ENCODE data around the gene USP21.

Gene USP21

GRCh38 chr1:161122967-161123366 lies 36.3 kb upstream of the USP21 start:
- DNase-seq (ENCODE audit: low spot score in 2 of 2): no peak
- Mint-ChIP-seq H3K4me3 (no peak overlapping the region), H3K27me3 (no peaks in the 10 kb centered on the region)

GRCh38 chr1:161127649-161128048 lies 31.7 kb upstream of the USP21 start:
- DNase-seq (ENCODE audit: low spot score in 2 of 2): no peak
- Mint-ChIP-seq H3K9me3 (no peaks in the 10 kb centered on the region), H3K4me1 (peaks cover 51% of the 10 kb centered on the region), H3K27me3 (no peaks in the 10 kb centered on the region), H3K4me3 (no peak overlapping the region), H3K27ac (ENCODE audit: low read depth) (peak overlapping the region; percentile 61), H3K36me3 (ENCODE audit: insufficient read depth) (peaks cover 38% of the 10 kb centered on the region)
- ATAC-seq (replicated peaks; ENCODE audit: extremely low read depth, poor library complexity, severe bottlenecking): no peak

More at GRCh38 chr1:161122967-161123366, 36.3 kb upstream of the USP21 start:
- ATAC-seq (replicated peaks; ENCODE audit: extremely low read depth, poor library complexity, severe bottlenecking): no peak
- Mint-ChIP-seq H3K4me1 (peaks cover 45% of the 10 kb centered on the region), H3K9me3 (no peaks in the 10 kb centered on the region), H3K27ac (ENCODE audit: low read depth) (peak overlapping the region; percentile 90), H3K36me3 (ENCODE audit: insufficient read depth) (peaks cover 55% of the 10 kb centered on the region)

GRCh38 chr1:161128591-161129420 lies 30.5 kb upstream of the USP21 start:
- Mint-ChIP-seq H3K9me3 (no peaks in the 10 kb centered on the region), H3K27me3 (no peaks in the 10 kb centered on the region), H3K4me3 (no peak overlapping the region), H3K27ac (ENCODE audit: low read depth) (no peak overlapping the region), H3K36me3 (ENCODE audit: insufficient read depth) (peaks cover 26% of the 10 kb centered on the region), H3K4me1 (peaks cover 51% of the 10 kb centered on the region)
- DNase-seq (ENCODE audit: low spot score in 2 of 2) (no peak), ATAC-seq (replicated peaks; ENCODE audit: extremely low read depth, poor library complexity, severe bottlenecking) (no peak)

- H3K27me3 Mint-ChIP-seq: no peaks in the 10 kb centered on the region
- no peak overlapping the region for H3K4me3 Mint-ChIP-seq
- no peak for DNase-seq (ENCODE audit: low spot score in 2 of 2)
- no peak overlapping the region for H3K27ac Mint-ChIP-seq (ENCODE audit: low read depth)
- ATAC-seq (replicated peaks; ENCODE audit: extremely low read depth, poor library complexity, severe bottlenecking): no peak
- H3K36me3 Mint-ChIP-seq (ENCODE audit: insufficient read depth): peaks cover 20% of the 10 kb centered on the region
- no peaks in the 10 kb centered on the region for H3K9me3 Mint-ChIP-seq
- peaks cover 51% of the 10 kb centered on the region for H3K4me1 Mint-ChIP-seq
Measured at GRCh38 chr1:161130266-161130665, 29.0 kb upstream of the USP21 start.

GRCh38 chr1:161131523-161132409 lies 27.5 kb upstream of the USP21 start:
- Mint-ChIP-seq H3K4me1 (peaks cover 40% of the 10 kb centered on the region), H3K27ac (ENCODE audit: low read depth) (no peak overlapping the region), H3K9me3 (no peaks in the 10 kb centered on the region), H3K36me3 (ENCODE audit: insufficient read depth) (peaks cover 16% of the 10 kb centered on the region), H3K4me3 (no peak overlapping the region), H3K27me3 (no peaks in the 10 kb centered on the region)
- no peak for DNase-seq (ENCODE audit: low spot score in 2 of 2)
- peak; percentile 4 for ATAC-seq (replicated peaks; ENCODE audit: extremely low read depth, poor library complexity, severe bottlenecking)

- Mint-ChIP-seq H3K4me1 (peaks cover 32% of the 10 kb centered on the region), H3K27ac (ENCODE audit: low read depth) (no peak within 1 kb of the TSS), H3K27me3 (no peaks in the 10 kb centered on the region), H3K9me3 (no peaks in the 10 kb centered on the region), H3K4me3 (no peak within 1 kb of the TSS), H3K36me3 (ENCODE audit: insufficient read depth) (peaks cover 12% of the 10 kb centered on the region)
- peak; percentile 75 to 84 for DNase-seq (ENCODE audit: low spot score in 2 of 2)
- peak; percentile 97 for ATAC-seq (replicated peaks; ENCODE audit: extremely low read depth, poor library complexity, severe bottlenecking)
Measured at GRCh38 chr1:161132410-161133219, 26.7 kb upstream of the USP21 start, which contains the start of gene DEDD. DEDD (minus strand) TSS chr1:161132667; CDS start chr1:161124462, 8,205 bp downstream.

GRCh38 chr1:161133220-161133740 lies 26.0 kb upstream of the USP21 start:
- peaks cover 25% of the 10 kb centered on the region for H3K4me1 Mint-ChIP-seq
- no peaks in the 10 kb centered on the region for H3K27me3 Mint-ChIP-seq
- H3K9me3 Mint-ChIP-seq: no peaks in the 10 kb centered on the region
- no peak overlapping the region for H3K27ac Mint-ChIP-seq (ENCODE audit: low read depth)
- peaks cover 9% of the 10 kb centered on the region for H3K36me3 Mint-ChIP-seq (ENCODE audit: insufficient read depth)
- ATAC-seq (replicated peaks; ENCODE audit: extremely low read depth, poor library complexity, severe bottlenecking) (no peak), DNase-seq (ENCODE audit: low spot score in 2 of 2) (no peak)
- no peak overlapping the region for H3K4me3 Mint-ChIP-seq

- peaks cover 3% of the 10 kb centered on the region for H3K36me3 Mint-ChIP-seq (ENCODE audit: insufficient read depth)
- no peaks in the 10 kb centered on the region for H3K27me3 Mint-ChIP-seq
- no peaks in the 10 kb centered on the region for H3K9me3 Mint-ChIP-seq
- ATAC-seq (replicated peaks; ENCODE audit: extremely low read depth, poor library complexity, severe bottlenecking) (no peak), DNase-seq (ENCODE audit: low spot score in 2 of 2) (no peak)
- H3K27ac Mint-ChIP-seq (ENCODE audit: low read depth): no peak overlapping the region
- H3K4me3 Mint-ChIP-seq: no peak overlapping the region
- H3K4me1 Mint-ChIP-seq: no peaks in the 10 kb centered on the region
Measured at GRCh38 chr1:161137881-161138280, 21.4 kb upstream of the USP21 start.

- H3K4me3 Mint-ChIP-seq: no peak overlapping the region
- no peaks in the 10 kb centered on the region for H3K4me1 Mint-ChIP-seq
- DNase-seq (ENCODE audit: low spot score in 2 of 2): no peak
- no peaks in the 10 kb centered on the region for H3K27me3 Mint-ChIP-seq
- no peaks in the 10 kb centered on the region for H3K9me3 Mint-ChIP-seq
- peaks cover 3% of the 10 kb centered on the region for H3K36me3 Mint-ChIP-seq (ENCODE audit: insufficient read depth)
- no peak overlapping the region for H3K27ac Mint-ChIP-seq (ENCODE audit: low read depth)
- ATAC-seq (replicated peaks; ENCODE audit: extremely low read depth, poor library complexity, severe bottlenecking): no peak
Measured at GRCh38 chr1:161138431-161138830, 20.9 kb upstream of the USP21 start.

GRCh38 chr1:161139766-161140165 lies 19.5 kb upstream of the USP21 start:
- Mint-ChIP-seq H3K4me3 (no peak overlapping the region), H3K4me1 (no peaks in the 10 kb centered on the region), H3K9me3 (no peaks in the 10 kb centered on the region), H3K27me3 (no peaks in the 10 kb centered on the region), H3K27ac (ENCODE audit: low read depth) (no peak overlapping the region), H3K36me3 (ENCODE audit: insufficient read depth) (peaks cover 3% of the 10 kb centered on the region)
- no peak for DNase-seq (ENCODE audit: low spot score in 2 of 2)
- no peak for ATAC-seq (replicated peaks; ENCODE audit: extremely low read depth, poor library complexity, severe bottlenecking)

GRCh38 chr1:161140755-161141400 lies 18.4 kb upstream of the USP21 start:
- ATAC-seq (replicated peaks; ENCODE audit: extremely low read depth, poor library complexity, severe bottlenecking) (no peak), DNase-seq (ENCODE audit: low spot score in 2 of 2) (no peak)
- no peaks in the 10 kb centered on the region for H3K4me1 Mint-ChIP-seq
- no peaks in the 10 kb centered on the region for H3K27me3 Mint-ChIP-seq
- no peak overlapping the region for H3K4me3 Mint-ChIP-seq
- no peak overlapping the region for H3K27ac Mint-ChIP-seq (ENCODE audit: low read depth)
- H3K9me3 Mint-ChIP-seq: no peaks in the 10 kb centered on the region
- peaks cover 3% of the 10 kb centered on the region for H3K36me3 Mint-ChIP-seq (ENCODE audit: insufficient read depth)
